Activated CD8-positive, alpha-beta memory T cell treated with anti-CD3 and anti-CD28 coated beads for 24 hours (primary cell): ENCODE measurements around the gene COL5A1.

Experiments
- DNase-seq: peaks from one replicate; pipeline ENCODE4 v3.0.0-alpha.2; 2020

COL5A1 gene

GRCh38 chr9:134826336-134827285 lies 185.0 kb downstream of the COL5A1 start:
- no peak for DNase-seq

- no peak for DNase-seq
Measured at GRCh38 chr9:134827559-134827958, 186.0 kb downstream of the COL5A1 start.

DNA sequence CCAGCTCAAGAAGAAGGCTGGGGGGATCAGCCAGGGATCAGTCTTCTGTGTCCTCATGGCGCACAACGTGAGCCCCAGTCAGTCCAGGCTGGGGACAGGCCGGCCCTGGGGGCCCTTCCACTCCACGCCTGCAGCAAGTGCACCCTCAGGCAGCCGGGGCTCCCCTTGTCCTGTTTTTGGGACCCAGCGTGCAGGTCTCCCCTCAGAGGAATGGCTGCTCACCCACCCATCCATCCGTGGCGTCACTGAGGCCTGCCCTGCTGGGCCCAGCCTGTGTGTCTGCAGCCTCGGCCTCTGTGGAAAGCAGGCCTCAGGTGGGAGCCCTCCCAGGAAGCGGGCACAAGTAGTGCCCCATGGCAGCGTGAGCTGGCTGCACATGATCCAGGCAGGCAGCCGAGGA lies 186.4 kb downstream of the COL5A1 start:
- DNase-seq, result no peak

DNA sequence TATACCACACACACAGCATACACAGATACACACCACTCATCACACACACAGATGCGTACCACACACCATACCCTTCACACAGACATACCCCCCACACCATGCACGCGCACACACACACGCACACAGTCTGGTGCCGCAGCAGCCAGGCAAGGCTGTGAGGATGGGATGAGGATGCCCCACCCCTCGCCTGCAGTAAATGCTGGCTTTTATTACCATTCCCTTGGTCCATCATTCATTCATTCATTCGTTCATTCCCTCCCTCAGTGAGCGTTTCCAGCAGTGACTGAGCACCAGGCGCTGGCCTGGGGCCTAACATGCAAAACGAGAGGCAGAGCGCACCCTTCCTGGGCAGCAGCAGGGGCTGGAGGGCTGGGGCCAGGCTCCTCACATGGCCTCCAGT lies 187.3 kb downstream of the COL5A1 start:
- no peak for DNase-seq

GRCh38 chr9:134829356-134829937 lies 187.8 kb downstream of the COL5A1 start:
- no peak for DNase-seq

DNA sequence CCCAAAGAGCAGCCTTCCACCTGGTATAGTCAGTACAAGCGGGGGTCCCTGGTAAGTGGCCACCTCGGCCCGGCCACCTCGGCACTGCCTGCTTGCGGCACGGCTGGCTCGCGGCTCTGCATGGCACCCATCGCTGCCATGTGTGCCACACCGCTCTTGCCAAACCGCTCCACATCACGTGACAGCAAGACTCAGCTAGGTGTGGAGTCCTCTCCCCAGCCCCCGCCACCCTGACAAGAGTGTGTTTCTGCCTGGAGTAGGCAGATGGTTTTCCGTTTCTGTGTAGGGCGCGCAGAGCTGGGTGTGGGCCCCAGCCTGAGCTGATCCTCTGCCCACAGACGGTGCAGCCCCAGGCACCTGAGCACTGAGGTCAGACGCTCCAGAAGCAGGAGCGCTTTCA lies 188.5 kb downstream of the COL5A1 start:
- DNase-seq, result no peak

DNA sequence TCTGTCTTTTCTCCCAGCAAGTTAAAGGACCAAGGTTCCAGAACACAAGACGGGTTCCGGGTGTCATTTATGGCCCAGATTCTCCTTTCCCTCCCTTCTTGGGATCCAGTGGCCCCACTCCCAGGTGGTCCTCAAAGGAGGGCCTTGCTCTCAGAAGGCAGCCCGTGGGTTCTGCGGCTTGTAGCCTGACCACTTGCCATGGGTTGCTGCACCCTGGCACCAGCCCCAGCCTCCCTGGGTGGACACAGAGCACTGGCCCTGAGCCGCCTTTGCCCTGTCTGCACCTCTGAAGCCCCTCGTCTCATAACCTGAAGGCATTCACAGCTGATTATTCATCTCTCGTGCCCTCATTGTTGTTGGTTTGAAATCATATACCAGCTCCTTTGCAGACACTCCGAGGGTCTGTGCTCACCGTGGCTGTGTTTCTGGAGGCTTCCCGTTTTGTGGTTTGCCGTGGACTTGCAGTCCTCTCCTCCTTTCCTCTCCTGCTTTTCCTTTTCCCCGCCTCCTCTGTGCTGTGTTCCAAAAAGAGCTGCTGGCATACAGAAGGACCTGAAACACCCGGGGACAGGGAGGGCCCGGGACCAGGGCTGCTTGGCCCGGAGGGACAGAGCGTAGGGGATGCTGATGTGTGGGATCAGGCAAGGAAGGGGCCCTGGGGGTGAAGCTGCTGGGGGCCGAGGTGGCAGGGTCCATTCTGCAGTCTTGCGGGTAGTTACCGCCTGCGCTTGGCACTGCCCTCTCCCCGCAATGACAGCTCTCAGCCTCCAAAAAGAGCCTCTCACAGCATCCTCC lies 189.5 kb downstream of the COL5A1 start:
- no peak for DNase-seq

GRCh38 chr9:134832471-134832870 lies 190.9 kb downstream of the COL5A1 start:
- DNase-seq, result no peak

- no peak for DNase-seq
Measured at GRCh38 chr9:134833294-134833880, 191.8 kb downstream of the COL5A1 start.

DNA sequence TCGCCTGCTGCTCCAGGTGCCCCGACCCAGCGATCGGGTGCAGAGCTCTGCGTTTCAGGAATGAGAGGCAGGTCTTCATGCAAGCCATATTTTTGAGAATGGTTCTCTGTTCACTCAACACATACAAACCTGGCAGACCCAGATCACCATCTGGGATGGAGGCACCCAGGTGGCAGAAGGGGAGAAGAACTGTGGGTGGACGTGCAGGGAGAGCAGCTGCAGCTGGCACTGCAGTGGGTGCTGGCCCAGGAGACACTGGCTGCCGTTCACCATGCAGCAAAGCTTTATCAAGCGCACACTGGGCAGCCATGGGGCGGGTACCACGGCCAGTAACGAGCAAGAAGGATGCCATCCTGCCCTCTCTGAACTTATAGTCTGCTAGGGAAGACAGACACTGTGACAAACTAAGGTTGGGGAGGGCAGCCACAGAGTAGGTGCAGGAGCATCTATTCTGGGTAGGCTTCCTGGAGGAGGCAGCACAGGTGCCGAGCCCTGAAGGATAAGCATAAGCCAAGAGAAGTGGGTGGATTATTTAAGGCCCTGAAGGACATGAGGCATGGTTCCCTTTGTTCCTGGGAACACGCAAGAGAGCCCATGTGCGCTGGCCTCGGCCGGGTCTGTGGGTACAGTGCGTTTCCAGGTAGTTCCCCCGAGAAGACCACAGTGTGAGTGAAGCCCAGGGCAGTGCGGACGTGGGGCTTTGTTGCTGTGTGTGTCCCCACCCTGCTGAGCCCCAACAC lies 192.8 kb downstream of the COL5A1 start:
- no peak for DNase-seq

DNA sequence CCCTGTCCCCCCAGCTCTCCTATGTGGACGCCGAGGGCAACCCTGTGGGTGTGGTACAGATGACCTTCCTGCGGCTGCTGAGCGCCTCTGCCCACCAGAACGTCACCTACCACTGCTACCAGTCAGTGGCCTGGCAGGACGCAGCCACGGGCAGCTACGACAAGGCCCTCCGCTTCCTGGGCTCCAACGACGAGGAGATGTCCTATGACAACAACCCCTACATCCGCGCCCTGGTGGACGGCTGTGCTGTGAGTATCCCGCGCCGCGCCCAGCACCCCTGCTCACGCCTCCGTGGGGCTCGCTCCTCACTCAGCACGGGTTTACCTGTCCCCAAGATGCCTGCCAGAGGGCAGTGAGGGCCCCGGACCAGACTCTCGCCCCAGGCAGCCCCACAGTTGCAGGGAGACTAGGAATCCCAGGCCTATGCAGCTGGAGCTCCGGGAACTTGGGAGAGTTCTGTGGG lies 193.4 kb downstream of the COL5A1 start:
- DNase-seq, result no peak

GRCh38 chr9:134835448-134835847 lies 193.8 kb downstream of the COL5A1 start:
- DNase-seq, result no peak

DNA sequence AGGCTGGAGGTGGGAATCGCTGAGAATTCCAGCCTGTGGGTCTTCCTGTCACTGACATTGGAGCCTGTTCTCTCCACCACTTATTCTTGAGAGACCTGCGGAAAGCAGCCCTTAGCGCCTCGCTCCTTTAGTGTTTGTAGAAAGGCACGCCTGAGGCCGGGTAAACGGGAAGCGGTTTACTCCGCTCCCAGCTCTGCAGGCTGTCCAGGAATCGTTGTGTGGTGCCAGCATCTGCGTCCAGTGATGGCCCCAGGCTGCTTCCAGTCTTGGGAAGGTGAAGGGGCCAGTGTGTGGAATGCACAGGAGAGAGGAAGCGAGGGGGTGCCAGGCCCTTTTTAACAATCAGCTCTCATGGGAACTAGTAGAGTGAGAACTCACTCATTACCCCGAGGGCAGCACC lies 194.4 kb downstream of the COL5A1 start:
- DNase-seq, result no peak

- no peak for DNase-seq
Measured at GRCh38 chr9:134836406-134836970, 194.9 kb downstream of the COL5A1 start.

- DNase-seq, result no peak
Measured at GRCh38 chr9:134837529-134837928, 195.9 kb downstream of the COL5A1 start.

DNA sequence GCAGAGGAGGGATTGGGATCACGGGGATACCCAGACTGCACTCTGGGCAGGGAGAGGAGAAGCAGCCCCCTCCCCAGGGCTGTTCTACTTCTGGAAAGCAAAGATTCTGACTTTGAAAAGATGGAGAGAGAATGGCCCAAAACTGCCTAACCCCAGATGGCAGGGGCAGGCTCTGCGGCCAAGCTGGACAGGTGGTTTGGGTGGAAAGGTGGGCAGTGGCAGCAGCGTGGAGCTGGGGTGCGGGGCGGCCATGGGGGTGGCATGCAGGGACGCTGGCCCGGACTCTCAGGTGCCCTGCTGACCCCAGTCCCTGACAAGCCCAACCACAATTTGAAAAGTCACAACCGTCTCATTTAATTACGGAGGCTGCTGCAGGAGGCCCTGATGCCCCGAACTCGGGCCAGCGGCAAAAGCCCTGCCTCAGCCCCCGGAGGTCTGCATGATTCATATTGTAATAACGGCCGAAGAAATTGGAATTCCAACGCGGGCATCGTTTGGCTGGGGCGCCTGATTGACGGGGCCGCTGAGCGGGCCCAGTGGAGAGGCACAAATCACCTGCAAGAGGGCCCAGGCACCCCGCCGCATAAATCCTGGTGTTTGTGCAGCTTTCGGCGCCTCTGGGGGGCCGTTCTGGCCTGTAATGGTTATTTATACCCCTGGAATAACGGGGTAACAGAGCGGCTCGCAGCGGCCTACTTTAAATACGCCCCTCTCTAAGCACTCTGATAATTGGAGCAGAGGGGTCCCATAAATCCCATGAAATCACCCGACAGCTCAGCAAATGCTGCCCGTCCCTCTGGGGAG lies 197.2 kb downstream of the COL5A1 start:
- no peak for DNase-seq

- DNase-seq, result no peak
Measured at GRCh38 chr9:134839455-134840125, 198.0 kb downstream of the COL5A1 start.

GRCh38 chr9:134840511-134840910 lies 198.9 kb downstream of the COL5A1 start:
- DNase-seq, result no peak

DNA sequence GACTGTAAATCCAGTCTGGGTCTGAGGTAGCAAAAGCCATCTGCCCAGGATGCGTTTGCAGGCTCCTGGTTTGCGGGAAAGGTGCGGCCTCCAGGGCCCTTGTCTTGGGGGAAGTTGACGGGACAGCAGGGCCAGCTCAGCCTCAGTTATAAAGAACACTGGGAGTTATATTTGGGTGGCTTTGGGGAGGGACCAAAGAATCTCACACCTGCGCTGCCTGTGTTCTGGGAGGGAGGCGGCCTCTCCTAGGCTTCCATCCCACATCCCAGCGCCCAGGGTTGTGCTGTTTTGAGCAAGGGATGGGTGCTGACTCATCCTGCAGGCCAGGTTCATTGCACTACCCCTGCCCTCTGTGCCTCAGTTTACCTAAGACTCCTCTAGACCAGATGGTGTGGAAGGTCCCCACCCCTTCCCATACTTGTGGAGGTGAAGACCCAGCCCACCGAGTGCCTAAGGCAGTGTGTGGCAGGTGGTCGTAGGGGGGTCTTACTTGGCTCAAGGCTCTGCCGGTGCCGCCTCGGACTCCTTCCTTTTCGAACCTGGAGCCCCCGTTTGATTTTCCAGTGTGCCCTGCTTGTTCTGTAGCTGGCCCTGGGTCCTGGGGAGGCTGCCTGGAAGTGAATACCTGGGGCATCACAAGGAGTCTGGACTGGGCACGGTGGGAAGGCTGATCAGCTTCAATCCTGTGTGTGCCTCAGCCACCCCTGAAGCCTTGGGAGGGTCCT lies 199.7 kb downstream of the COL5A1 start:
- DNase-seq, result no peak

DNA sequence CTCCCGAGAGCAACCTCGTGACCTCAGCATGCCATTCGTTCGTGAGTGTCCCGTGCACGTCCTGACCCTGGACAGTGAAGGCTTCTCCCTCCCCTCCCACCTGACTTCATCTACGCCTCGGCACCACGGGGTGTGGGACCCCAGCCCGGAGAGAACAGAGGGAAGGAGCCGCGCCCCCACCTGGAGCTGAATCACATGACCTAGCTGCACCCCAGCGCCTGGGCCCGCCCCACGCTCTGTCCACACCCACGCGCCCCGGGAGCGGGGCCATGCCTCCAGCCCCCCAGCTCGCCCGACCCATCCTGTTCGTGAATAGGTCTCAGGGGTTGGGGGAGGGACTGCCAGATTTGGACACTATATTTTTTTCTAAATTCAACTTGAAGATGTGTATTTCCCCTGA lies 200.7 kb downstream of the COL5A1 start:
- DNase-seq, result no peak
